HL-60 (cell line): ENCODE data around the gene HLA-DQA1.

Source experiments
- CTCF ChIP-seq: IDR thresholded peaks from one replicate; pipeline ENCODE4 v1.5.1; 2011; ENCODE audit warnings: low read length, control low read depth, inconsistent platforms; ENCODE audit not compliant: insufficient read depth
- GABPA ChIP-seq: IDR thresholded peaks from 2 replicates; pipeline ENCODE4 v1.6.1; 2012; ENCODE audit warnings: low read depth
- POLR2AphosphoS5 ChIP-seq: IDR thresholded peaks from 2 replicates; pipeline ENCODE4 v1.6.1; 2012; ENCODE audit warnings: low read depth
- REST ChIP-seq: IDR thresholded peaks from 2 replicates; pipeline ENCODE4 v1.6.1; 2012; ENCODE audit warnings: low read depth; ENCODE audit not compliant: insufficient replicate concordance

GRCh38 chr6:32627249-32627648, 10.0 kb upstream of the HLA-DQA1 start:
- TF ChIP-seq CTCF (no peak), GABPA (no peak), REST (no peak), POLR2AphosphoS5 (no peak)
